Measurements from ENCODE around the gene PCDH9. TPM values are rescaled to one million over a fixed set of nuclear protein-coding genes. Genes with fewer than 3 reads are reported as not detected.

The PCDH9 gene
- total and polyA plus RNA-seq, 10 donors, result 0.24 to 8.1 (median 3.8) TPM

- no peak for DNase-seq
- no peak overlapping the region for H3K4me3 ChIP-seq
- no peak for TF ChIP-seq POLR2AphosphoS5 (IDR thresholded peaks at IDR 0.05)
- TF ChIP-seq POLR2A (IDR thresholded peaks at IDR 0.05), result no peak
- TF ChIP-seq CTCF (IDR thresholded peaks at IDR 0.05 in 8 of 11, conservative IDR thresholded peaks at IDR 0.05 in 3 of 11), result no peak
Observed at GRCh38 chr13:66655847-66656454, 574.2 kb downstream of the PCDH9 start.

DNA sequence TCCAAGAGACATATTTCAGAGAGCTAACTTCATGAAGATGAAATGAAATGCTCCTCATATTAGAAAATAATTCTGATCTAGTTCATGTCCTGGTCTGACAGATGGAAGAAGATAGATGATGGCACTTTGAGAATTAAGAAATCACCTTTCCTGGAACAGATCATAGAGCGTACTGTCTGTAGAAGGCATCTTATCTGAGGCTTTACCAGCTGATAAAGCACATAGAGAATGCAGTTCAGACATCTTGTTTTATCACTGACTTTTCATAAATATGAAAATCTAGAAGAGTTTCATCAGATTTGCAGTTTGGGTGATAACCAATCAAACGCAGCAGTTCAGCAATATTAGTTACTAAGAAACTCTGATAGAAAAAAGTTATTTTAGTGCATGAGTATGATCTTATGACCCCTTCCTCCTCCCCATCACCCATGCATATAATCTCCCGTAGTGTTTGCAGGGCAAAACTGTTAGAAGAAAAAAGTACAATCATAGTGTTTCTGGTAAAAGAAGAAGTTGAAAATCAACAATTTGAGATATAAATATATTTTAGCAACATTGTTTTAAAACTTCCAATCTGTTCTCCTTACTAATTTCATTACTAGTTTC lies 585.2 kb downstream of the PCDH9 start:
- Histone ChIP-seq H3K27ac (peak overlapping the region in 3 of 8 donors; percentile 32 to 48 (median 36)), H3K9me3 (peaks cover 0 to 9% (median 0%) of the 10 kb centered on the region in 8 donors), H3K27me3 (replicated peaks in 1 of 7) (no peaks in the 10 kb centered on the region), H3K36me3 (no peaks in the 10 kb centered on the region), H3K4me1 (peaks cover 0 to 11% (median 0%) of the 10 kb centered on the region in 6 donors), H3K4me3 (no peak overlapping the region)
- WGBS, 5 donors, result 65 to 82% (median 69%) methylated on average over 3 of the region's 3 CpGs
- TF ChIP-seq CTCF (IDR thresholded peaks at IDR 0.05 in 8 of 11, conservative IDR thresholded peaks at IDR 0.05 in 3 of 11) (no peak), POLR2A (IDR thresholded peaks at IDR 0.05) (no peak), POLR2AphosphoS5 (IDR thresholded peaks at IDR 0.05) (no peak)
- intact Hi-C loops (cut with DNase I; ENCODE audit: low total_unique reads), result no loop called here
- no peak for DNase-seq

More at GRCh38 chr13:66655847-66656454, 574.2 kb downstream of the PCDH9 start:
- Histone ChIP-seq H3K36me3 (no peaks in the 10 kb centered on the region), H3K27me3 (replicated peaks in 1 of 7) (no peaks in the 10 kb centered on the region), H3K4me1 (peaks cover 0 to 8% (median 0%) of the 10 kb centered on the region in 6 donors), H3K9me3 (peaks cover 0 to 11% (median 0%) of the 10 kb centered on the region in 8 donors), H3K27ac (no peak overlapping the region)
- intact Hi-C loops (cut with DNase I; ENCODE audit: low total_unique reads), result no loop called here
- WGBS, 5 donors, result 78 to 90% (median 82%) methylated on average over 2 of the region's 2 CpGs

DNA sequence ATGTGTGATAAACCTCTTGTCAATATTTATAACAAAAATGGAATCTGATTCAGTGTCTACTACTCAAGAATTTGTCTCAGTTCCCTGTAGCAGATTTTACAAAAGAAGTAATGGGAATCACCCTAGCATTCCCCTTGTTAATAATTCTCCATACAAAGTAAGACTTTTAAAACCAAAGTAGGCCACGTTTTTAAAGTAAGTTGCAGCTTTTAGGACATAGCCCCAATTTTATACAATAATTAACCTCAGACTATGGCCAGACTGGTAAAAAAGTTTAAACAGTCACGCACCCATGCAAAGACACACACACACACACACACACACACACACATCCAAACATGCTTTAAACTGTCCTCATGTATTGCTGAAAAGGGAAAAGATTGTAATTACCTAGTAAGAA lies 589.9 kb downstream of the PCDH9 start:
- Histone ChIP-seq H3K36me3 (no peaks in the 10 kb centered on the region), H3K9me3 (no peaks in the 10 kb centered on the region), H3K4me3 (no peak overlapping the region), H3K27me3 (replicated peaks in 1 of 7) (no peaks in the 10 kb centered on the region), H3K27ac (no peak overlapping the region), H3K4me1 (peaks cover 0 to 11% (median 0%) of the 10 kb centered on the region in 6 donors)
- WGBS, 5 donors, result 61 to 87% (median 83%) methylated on average over 2 of the region's 2 CpGs
- no peak for DNase-seq
- intact Hi-C loops (cut with DNase I; ENCODE audit: low total_unique reads), result no loop called here
- TF ChIP-seq CTCF (IDR thresholded peaks at IDR 0.05 in 8 of 11, conservative IDR thresholded peaks at IDR 0.05 in 3 of 11) (no peak), POLR2A (IDR thresholded peaks at IDR 0.05) (no peak), POLR2AphosphoS5 (IDR thresholded peaks at IDR 0.05) (no peak)

GRCh38 chr13:66639044-66639443 lies 591.1 kb downstream of the PCDH9 start:
- H3K36me3 ChIP-seq, result no peaks in the 10 kb centered on the region
- intact Hi-C loops (cut with DNase I; ENCODE audit: low total_unique reads), result no loop called here
- TF ChIP-seq POLR2AphosphoS5 (IDR thresholded peaks at IDR 0.05) (no peak), CTCF (IDR thresholded peaks at IDR 0.05 in 8 of 11, conservative IDR thresholded peaks at IDR 0.05 in 3 of 11) (no peak), POLR2A (IDR thresholded peaks at IDR 0.05) (no peak)
- WGBS, 5 donors, result 71 to 88% (median 83%) methylated on average over 1 of the region's 1 CpG
- DNase-seq, result no peak
- peaks cover 0 to 4% (median 0%) of the 10 kb centered on the region in 6 donors for H3K4me1 ChIP-seq
- no peaks in the 10 kb centered on the region for H3K9me3 ChIP-seq
- H3K27me3 ChIP-seq (replicated peaks in 1 of 7), result no peaks in the 10 kb centered on the region
- H3K4me3 ChIP-seq, result no peak overlapping the region
- H3K27ac ChIP-seq, result no peak overlapping the region
